ENCODE measurements around the gene UBC. TPM values are rescaled to one million over a fixed set of nuclear protein-coding genes. Genes with fewer than 3 reads are reported as not detected.

UBC gene
- total and polyA plus RNA-seq, 9 of the 15 experiments (the other 6 are each of a cell fraction or from before 2014, with no cell fraction given): 533 to 1,153 (median 813) TPM

GRCh38 chr12:124884587-124885438, 29.6 kb downstream of the UBC start (continued):
- TF ChIP-seq SMARCA4 (IDR thresholded peaks at IDR 0.05) (peak; percentile 84), ZNF282 (CRISPR knock-in tag; IDR thresholded peaks at IDR 0.05) (no peak), ZNF696 (CRISPR knock-in tag; conservative IDR thresholded peaks at IDR 0.05) (no peak), ERF (CRISPR knock-in tag; IDR thresholded peaks at IDR 0.05) (no peak), MEF2A (IDR thresholded peaks at IDR 0.05; ENCODE audit: control insufficient read depth, low read depth, low read length) (no peak), TEAD4 (IDR thresholded peaks at IDR 0.05; ENCODE audit: low read length) (peak; percentile 96), TEAD4 (CRISPR knock-in tag; IDR thresholded peaks at IDR 0.05; ENCODE audit: borderline replicate concordance) (no peak), E2F1 (CRISPR knock-in tag; IDR thresholded peaks at IDR 0.05) (no peak), HOXB6 (CRISPR knock-in tag; IDR thresholded peaks at IDR 0.05; ENCODE audit: borderline replicate concordance) (no peak), ZNF3 (CRISPR knock-in tag; IDR thresholded peaks at IDR 0.05) (no peak), ZBTB7A (IDR thresholded peaks at IDR 0.05; ENCODE audit: borderline replicate concordance, control insufficient read depth, low read depth, low read length) (no peak), NONO (IDR thresholded peaks at IDR 0.05; ENCODE audit: low read depth in 2 of 2, low read length in 1 of 2) (0 out of 4 replicates have a peak, but pooled peaks of 1 of the 2 experiments have one; percentile 23), ZBTB12 (CRISPR knock-in tag; IDR thresholded peaks at IDR 0.05) (no peak), BRD9 (IDR thresholded peaks at IDR 0.05; ENCODE audit: low read depth, partially characterized antibody) (no peak), ZNF274 (IDR thresholded peaks at IDR 0.05; ENCODE audit: borderline replicate concordance, low read depth, low read length) (0 out of 2 replicates have a peak, but pooled peaks have one; percentile 49), SRSF7 (optimal IDR thresholded peaks at IDR 0.05; ENCODE audit: low read depth, low read length) (no peak), FOXA1 (IDR thresholded peaks at IDR 0.05; ENCODE audit: borderline replicate concordance) (no peak), PATZ1 (CRISPR knock-in tag; IDR thresholded peaks at IDR 0.05; ENCODE audit: borderline replicate concordance) (no peak), SIN3A (IDR thresholded peaks at IDR 0.05; ENCODE audit: borderline replicate concordance in 2 of 2, control insufficient read depth in 1 of 2, low read depth in 2 of 2, low read length in 2 of 2) (peak in 1 of 2 experiments; percentile 32; a peak in 2 of 4 replicates), MTA1 (IDR thresholded peaks at IDR 0.05; ENCODE audit: borderline replicate concordance) (no peak), ZNF143 (CRISPR knock-in tag; IDR thresholded peaks at IDR 0.05) (no peak), FOXA3 (CRISPR knock-in tag; conservative IDR thresholded peaks at IDR 0.05 in 1 of 2, IDR thresholded peaks at IDR 0.05 in 1 of 2) (peak in 1 of 2 experiments; percentile 65; a peak in 2 of 4 replicates), NR2F6 (CRISPR knock-in tag; IDR thresholded peaks at IDR 0.05) (no peak)

Data from K562 (cell line).